ENCODE measurements around the gene TRMT1. TPM values are rescaled to one million over a fixed set of nuclear protein-coding genes. Genes with fewer than 3 reads are reported as not detected.

TRMT1 gene
- total RNA-seq, 1 donor from 2014 or later: 40.0 TPM

GRCh38 chr19:13103581-13104359 lies 12.8 kb downstream of the TRMT1 start:
- DNase-seq (ENCODE audit: extremely low read depth, low read depth, low spot score): no peak

- DNase-seq (ENCODE audit: extremely low read depth, low read depth, low spot score): no peak
These were observed 13.6 kb downstream of the TRMT1 start, which contains the start of gene LYL1 for GRCh38 chr19:13102666-13103580. Gene LYL1, minus strand, starts transcription at chr19:13102858. Its CDS starts 1,687 bp downstream, at chr19:13101171.

- no peak for DNase-seq (ENCODE audit: extremely low read depth, low read depth, low spot score)
These were observed 14.2 kb downstream of the TRMT1 start for GRCh38 chr19:13102416-13102665.

DNA sequence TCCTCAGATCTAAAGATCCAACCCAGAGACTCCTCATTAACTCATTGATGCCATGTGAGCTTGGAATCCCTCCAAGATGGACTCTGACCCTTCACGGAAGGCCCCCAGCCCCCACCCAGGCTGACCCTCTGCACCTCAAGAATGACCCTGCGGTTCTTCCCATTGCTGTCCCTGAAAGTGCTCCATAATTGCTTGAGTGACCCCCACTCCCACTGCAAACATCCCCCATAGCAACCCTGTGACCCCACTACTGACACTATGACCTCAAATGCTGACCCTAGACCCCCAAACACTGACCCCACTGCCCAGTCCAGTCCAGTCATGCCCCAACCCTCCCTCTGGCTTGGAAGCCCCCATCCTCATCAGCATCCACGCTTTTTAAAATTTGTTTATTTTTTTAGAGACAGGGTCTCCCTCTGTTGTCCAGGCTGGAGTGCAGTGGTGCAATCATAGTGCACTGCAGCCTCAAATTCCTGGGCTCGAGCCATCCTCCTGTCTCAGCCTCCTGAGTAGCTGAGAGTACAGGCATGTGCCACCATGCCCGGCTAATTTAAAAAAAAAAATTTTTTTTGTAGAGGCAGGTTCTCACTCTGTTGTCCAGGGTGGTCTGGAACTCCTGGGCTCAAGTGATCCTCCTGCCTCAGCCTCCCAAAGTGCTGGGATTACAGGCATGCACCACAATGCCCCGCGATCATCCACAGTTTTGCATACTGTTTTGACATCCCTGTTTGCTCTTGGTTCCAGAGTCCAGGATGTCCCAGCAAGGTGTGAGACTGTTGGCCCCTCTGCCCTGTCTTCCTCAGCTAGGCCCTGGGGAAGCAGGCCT lies 14.7 kb downstream of the TRMT1 start:
- no peak for DNase-seq (ENCODE audit: extremely low read depth, low read depth, low spot score)

DNA sequence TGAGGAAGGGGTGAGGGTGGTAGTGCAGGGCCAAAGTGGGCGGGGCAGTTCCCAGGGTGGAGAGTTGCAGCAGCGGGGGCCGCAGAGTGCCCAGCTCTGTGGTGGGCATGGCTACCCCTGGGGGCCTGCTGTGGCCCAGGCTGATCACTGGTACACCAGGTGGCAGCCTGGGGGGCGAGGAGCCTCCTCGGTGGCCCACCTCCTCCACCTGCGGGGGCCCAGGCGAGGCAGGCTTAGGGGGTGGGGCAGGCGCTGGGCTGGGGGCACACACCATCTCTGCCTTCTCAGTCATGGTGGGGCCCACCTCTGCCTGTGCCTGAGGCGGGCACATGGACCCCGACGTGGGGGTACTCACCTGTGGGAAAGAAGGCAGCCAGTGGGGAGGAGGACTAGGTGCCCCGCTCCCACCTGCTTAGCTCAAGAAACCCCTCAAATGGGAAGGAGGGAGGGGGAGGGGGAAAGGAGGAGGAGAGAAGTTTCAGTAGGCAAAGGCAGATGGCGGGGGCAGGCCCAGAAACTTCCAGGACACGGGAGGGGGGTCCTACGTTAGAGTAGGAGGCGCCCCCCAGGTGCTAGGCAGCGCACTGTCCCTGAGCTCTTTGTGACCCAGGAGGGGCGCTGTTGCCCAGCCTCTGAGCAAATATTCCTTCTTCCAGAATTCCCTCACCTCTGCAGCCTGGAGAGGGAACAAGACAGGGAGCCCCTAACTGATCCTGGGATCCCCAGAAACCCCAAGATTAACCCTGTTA lies 15.5 kb downstream of the TRMT1 start:
- DNase-seq (ENCODE audit: extremely low read depth, low read depth, low spot score): no peak

DNA sequence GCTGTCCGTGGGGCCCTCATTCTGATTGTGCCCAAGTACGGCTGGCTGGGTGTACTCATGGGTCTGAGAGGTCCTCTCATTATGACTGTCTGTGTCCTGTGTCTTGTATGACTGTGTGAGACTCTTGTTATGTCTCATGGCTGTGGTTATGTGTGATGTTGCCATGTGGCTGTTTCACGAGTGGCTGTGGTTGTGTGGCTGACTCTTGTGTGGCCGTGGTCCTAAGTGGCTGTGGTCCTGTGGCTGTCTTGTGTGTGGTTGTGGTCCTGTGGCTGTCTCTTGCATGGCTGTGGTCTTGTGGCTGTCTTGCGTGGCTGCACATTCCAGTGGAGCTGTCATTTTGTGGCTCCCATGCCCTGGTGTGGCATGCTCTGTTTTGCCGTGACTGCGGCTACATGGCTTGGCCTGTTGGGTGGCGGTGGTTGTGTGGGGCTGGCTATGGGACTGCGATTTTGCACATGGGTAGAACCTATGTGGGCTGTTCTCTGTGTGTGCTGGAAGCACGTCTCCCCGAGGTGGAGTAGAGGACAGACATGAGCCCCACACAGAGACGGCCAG lies 16.4 kb downstream of the TRMT1 start:
- DNase-seq (ENCODE audit: extremely low read depth, low read depth, low spot score): no peak

DNA sequence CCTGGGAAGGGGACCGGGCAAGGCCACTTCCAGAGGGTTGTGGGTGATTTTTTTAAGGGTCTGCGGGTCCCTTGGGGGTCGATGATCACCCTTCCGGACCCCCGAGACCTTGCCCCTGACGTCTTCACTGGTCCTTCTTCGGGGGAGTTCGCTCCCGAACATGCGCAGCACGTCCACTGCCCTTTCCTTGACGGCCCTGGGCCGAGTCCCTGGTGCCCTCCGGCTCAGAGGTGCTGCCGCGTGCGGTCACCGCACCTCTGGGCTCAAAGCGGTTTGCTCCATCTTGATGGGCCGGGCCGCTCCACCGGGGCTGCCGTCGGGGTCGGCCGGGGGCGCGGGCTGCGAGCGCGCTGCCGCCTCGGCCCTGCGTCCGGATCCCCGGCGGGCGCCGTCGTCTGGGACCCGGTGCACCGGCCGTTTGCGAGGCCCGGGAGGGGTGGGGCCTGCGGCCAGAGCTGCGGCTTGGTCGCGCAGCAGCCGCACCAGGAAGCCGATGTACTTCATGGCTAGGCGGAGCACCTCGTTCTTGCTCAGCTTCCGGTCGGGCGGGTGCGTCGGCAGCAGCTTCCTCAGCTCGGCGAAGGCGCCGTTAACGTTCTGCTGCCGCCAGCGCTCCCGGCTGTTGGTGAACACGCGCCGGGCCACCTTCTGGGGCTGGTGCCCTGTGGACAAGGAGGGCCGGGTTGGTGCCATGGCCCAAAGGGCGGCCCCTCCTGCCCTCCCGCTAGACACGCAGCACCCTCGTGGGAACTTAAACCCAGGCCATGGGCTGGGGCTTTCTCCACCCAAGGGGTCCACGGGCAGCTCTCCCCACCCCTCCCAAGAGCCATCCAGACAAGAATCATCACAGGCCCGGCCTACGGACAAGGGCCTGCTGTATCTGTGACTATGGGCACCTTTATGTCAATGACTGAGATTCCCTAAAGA lies 17.2 kb downstream of the TRMT1 start:
- DNase-seq (ENCODE audit: extremely low read depth, low read depth, low spot score): no peak

DNA sequence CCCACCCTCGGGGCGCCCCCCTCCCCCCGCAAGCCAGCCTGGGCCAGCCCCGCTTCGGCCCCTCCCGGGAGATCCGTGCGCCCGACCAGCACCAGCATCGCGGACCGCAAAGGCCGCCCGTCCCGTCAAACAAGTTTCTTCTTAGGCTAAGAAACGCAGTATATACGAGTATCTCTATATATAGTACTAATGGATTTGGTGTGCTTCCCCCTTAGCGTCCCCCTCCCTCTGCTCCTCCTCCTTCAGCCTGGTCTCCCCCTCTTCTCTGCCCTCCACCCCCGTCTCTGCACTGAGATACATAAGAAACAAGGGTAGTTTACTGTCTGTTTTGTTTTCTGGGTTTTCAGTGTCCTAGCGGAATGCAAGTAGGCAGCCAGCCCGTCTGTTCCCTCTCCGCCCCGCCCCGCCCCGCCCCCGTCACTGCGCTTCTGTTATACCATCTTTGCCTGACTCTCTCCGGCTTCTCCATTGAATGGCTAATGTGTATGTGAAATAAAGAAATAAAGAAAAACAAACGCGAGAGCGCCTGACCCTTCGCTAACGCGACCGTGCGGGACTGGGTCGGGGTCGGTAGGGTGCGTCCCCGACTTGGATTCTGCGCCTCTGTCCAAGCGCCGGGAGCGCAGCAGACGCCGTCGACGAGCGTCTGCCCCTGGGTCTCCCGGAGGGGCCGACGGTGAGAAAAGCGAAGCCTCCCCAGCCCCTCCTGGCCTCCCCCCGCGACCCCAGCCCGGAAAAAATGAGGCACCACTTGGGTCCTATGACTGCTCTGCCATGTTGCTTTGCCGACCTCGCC lies 18.1 kb downstream of the TRMT1 start:
- no peak for DNase-seq (ENCODE audit: extremely low read depth, low read depth, low spot score)

- DNase-seq (ENCODE audit: extremely low read depth, low read depth, low spot score): no peak
These were observed 18.9 kb downstream of the TRMT1 start for GRCh38 chr19:13097463-13098258.

GRCh38 chr19:13097033-13097462 lies 19.5 kb downstream of the TRMT1 start:
- DNase-seq (ENCODE audit: extremely low read depth, low read depth, low spot score): no peak

GRCh38 chr19:13095934-13096927 lies 20.3 kb downstream of the TRMT1 start:
- DNase-seq (ENCODE audit: extremely low read depth, low read depth, low spot score): no peak

- no peak for DNase-seq (ENCODE audit: extremely low read depth, low read depth, low spot score)
These were observed 21.2 kb downstream of the TRMT1 start for GRCh38 chr19:13095393-13095784.

- DNase-seq (ENCODE audit: extremely low read depth, low read depth, low spot score): no peak
These were observed 21.7 kb downstream of the TRMT1 start for GRCh38 chr19:13094771-13095392.

DNA sequence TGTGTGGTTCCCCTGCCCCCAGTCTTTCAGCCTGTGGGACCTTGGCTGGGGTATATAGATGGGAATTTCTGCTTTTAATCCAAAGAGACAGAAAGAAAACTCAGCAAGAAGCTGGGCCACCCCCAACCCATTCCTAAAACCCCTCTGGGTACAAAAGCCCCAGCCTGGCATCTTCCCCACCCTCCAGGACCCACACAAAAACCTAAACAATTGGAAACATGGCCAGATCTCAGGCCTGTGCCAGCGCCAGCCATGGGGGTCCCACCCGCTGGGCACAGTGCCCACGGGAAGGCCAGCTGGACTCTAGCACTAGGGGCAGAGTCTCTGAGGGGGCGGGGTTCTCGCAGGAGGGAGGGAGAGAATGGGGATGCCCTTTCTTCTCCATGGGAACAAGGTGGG lies 22.4 kb downstream of the TRMT1 start:
- DNase-seq (ENCODE audit: extremely low read depth, low read depth, low spot score): no peak

GRCh38 chr19:13093407-13094105 lies 23.0 kb downstream of the TRMT1 start:
- no peak for DNase-seq (ENCODE audit: extremely low read depth, low read depth, low spot score)

Measured in glomerular endothelial cell (primary cell).